Activated naive CD4-positive, alpha-beta T cell treated with anti-CD3 and anti-CD28 coated beads, Interleukin-2, amount 10 ng/mL, durations not matched to agents 7 days and 5 days (primary cell): ENCODE data around the gene LOXL1.

Source experiments
- CTCF ChIA-PET: fragments of 350-600 bp; sonication (Branson Sonifier 250); formaldehyde crosslinking; loops from one replicate; lab custom pipeline; 2021; ENCODE audit warnings: antibody characterized with exemption; lab: Charles Lee
- DNase-seq: peaks from one replicate; pipeline ENCODE4 v3.0.0-alpha.2; 2020
- H3K27ac Mint-ChIP-seq: one replicate; pipeline ENCODE4 v1.8.0; 2021; ENCODE audit warnings: mild to moderate bottlenecking, moderate library complexity, mixed read lengths
- H3K27me3 Mint-ChIP-seq: one replicate; pipeline ENCODE4 v1.8.0; 2021; ENCODE audit warnings: mild to moderate bottlenecking, mixed read lengths
- H3K36me3 Mint-ChIP-seq: one replicate; pipeline ENCODE4 v1.8.0; 2021; ENCODE audit warnings: mixed read lengths
- H3K4me1 Mint-ChIP-seq: one replicate; pipeline ENCODE4 v1.8.0; 2021; ENCODE audit warnings: mixed read lengths
- H3K4me3 Mint-ChIP-seq: one replicate; pipeline ENCODE4 v1.8.0; 2021; ENCODE audit warnings: mild to moderate bottlenecking, moderate library complexity, mixed read lengths
- H3K9me3 Mint-ChIP-seq: one replicate; pipeline ENCODE4 v1.8.0; 2021; ENCODE audit warnings: mixed read lengths

Gene LOXL1

GRCh38 chr15:73981761-73982221 lies 55.5 kb downstream of the LOXL1 start:
- no peaks in the 10 kb centered on the region for H3K9me3 Mint-ChIP-seq
- H3K4me3 Mint-ChIP-seq, result no peak overlapping the region
- no peak for DNase-seq
- peaks cover 49% of the 10 kb centered on the region for H3K4me1 Mint-ChIP-seq
- H3K27ac Mint-ChIP-seq, result peak overlapping the region; percentile 81
- peaks cover 8% of the 10 kb centered on the region for H3K27me3 Mint-ChIP-seq
- H3K36me3 Mint-ChIP-seq, result no peaks in the 10 kb centered on the region
- CTCF ChIA-PET, result interaction anchor here (1.0 to 3.0 kb wide), 6 partner anchors 8 to 13 kb away, joined by 3 to 21 read pairs (median 4); partner anchors contain the start of genes PML and STOML1

GRCh38 chr15:73982222-73982962 lies 56.1 kb downstream of the LOXL1 start:
- Mint-ChIP-seq H3K4me3 (no peak overlapping the region), H3K27me3 (peaks cover 8% of the 10 kb centered on the region), H3K27ac (peak overlapping the region; percentile 81), H3K9me3 (no peaks in the 10 kb centered on the region), H3K4me1 (peaks cover 49% of the 10 kb centered on the region), H3K36me3 (no peaks in the 10 kb centered on the region)
- CTCF ChIA-PET, result interaction anchor here (0.8 to 3.0 kb wide), 7 partner anchors 7 to 12 kb away, joined by 3 to 21 read pairs (median 5); partner anchors contain the start of genes PML and STOML1
- DNase-seq, result peak; percentile 46

- H3K36me3 Mint-ChIP-seq, result no peaks in the 10 kb centered on the region
- H3K4me1 Mint-ChIP-seq, result peaks cover 49% of the 10 kb centered on the region
- no peak overlapping the region for H3K4me3 Mint-ChIP-seq
- H3K27ac Mint-ChIP-seq, result peak overlapping the region; percentile 81
- DNase-seq, result no peak
- no peaks in the 10 kb centered on the region for H3K9me3 Mint-ChIP-seq
- peaks cover 7% of the 10 kb centered on the region for H3K27me3 Mint-ChIP-seq
- CTCF ChIA-PET, result interaction anchor here (0.8 to 3.0 kb wide), 4 partner anchors 10 to 71 kb away, joined by 3 to 21 read pairs (median 11); partner anchors contain the start of genes PML and STOML1
These were observed 57.0 kb downstream of the LOXL1 start for GRCh38 chr15:73983211-73983727.

- Mint-ChIP-seq H3K4me3 (no peak overlapping the region), H3K4me1 (peaks cover 49% of the 10 kb centered on the region), H3K27ac (peak overlapping the region; percentile 40), H3K27me3 (peaks cover 4% of the 10 kb centered on the region), H3K9me3 (no peaks in the 10 kb centered on the region), H3K36me3 (no peaks in the 10 kb centered on the region)
- CTCF ChIA-PET, result interaction anchor here (1.0 to 3.0 kb wide), 3 partner anchors 10 to 70 kb away, joined by 7 to 21 read pairs (median 15); partner anchors contain the start of genes PML and STOML1
- no peak for DNase-seq
These were observed 57.5 kb downstream of the LOXL1 start for GRCh38 chr15:73983773-73984172.

GRCh38 chr15:73984208-73984979 lies 58.1 kb downstream of the LOXL1 start:
- CTCF ChIA-PET, result interaction anchor here (0.6 to 7.8 kb wide), 5 partner anchors 9 to 70 kb away, joined by 3 to 45 read pairs (median 15); partner anchors contain the start of genes PML and STOML1

GRCh38 chr15:73985101-73985873 lies 59.0 kb downstream of the LOXL1 start:
- DNase-seq, result no peak
- Mint-ChIP-seq H3K9me3 (no peaks in the 10 kb centered on the region), H3K27me3 (no peaks in the 10 kb centered on the region), H3K4me3 (no peak overlapping the region), H3K4me1 (peaks cover 54% of the 10 kb centered on the region), H3K27ac (peak overlapping the region; percentile 3), H3K36me3 (no peaks in the 10 kb centered on the region)
- CTCF ChIA-PET, result interaction anchor here (0.6 to 7.8 kb wide), 2 partner anchors 11 to 20 kb away, joined by 3 to 45 read pairs; no protein-coding TSS in a partner anchor

More at GRCh38 chr15:73984208-73984979, 58.1 kb downstream of the LOXL1 start:
- Mint-ChIP-seq H3K27ac (peak overlapping the region; percentile 3), H3K27me3 (no peaks in the 10 kb centered on the region), H3K4me3 (no peak overlapping the region), H3K9me3 (no peaks in the 10 kb centered on the region), H3K36me3 (no peaks in the 10 kb centered on the region), H3K4me1 (peaks cover 54% of the 10 kb centered on the region)
- no peak for DNase-seq

- no peaks in the 10 kb centered on the region for H3K9me3 Mint-ChIP-seq
- H3K4me3 Mint-ChIP-seq, result no peak overlapping the region
- no peaks in the 10 kb centered on the region for H3K36me3 Mint-ChIP-seq
- H3K27ac Mint-ChIP-seq, result peak overlapping the region; percentile 43
- peaks cover 53% of the 10 kb centered on the region for H3K4me1 Mint-ChIP-seq
- CTCF ChIA-PET, result interaction anchor here (7.8 kb wide), 1 partner anchor 12 kb away, joined by 45 read pairs; no protein-coding TSS in a partner anchor
- no peaks in the 10 kb centered on the region for H3K27me3 Mint-ChIP-seq
- DNase-seq, result no peak
These were observed 60.0 kb downstream of the LOXL1 start for GRCh38 chr15:73986055-73986775.

- H3K27ac Mint-ChIP-seq, result no peak overlapping the region
- no peak overlapping the region for H3K4me3 Mint-ChIP-seq
- H3K27me3 Mint-ChIP-seq, result no peaks in the 10 kb centered on the region
- no peak for DNase-seq
- no peaks in the 10 kb centered on the region for H3K36me3 Mint-ChIP-seq
- H3K9me3 Mint-ChIP-seq, result no peaks in the 10 kb centered on the region
- peaks cover 54% of the 10 kb centered on the region for H3K4me1 Mint-ChIP-seq
- CTCF ChIA-PET, result interaction anchor here (7.8 kb wide), 1 partner anchor 12 kb away, joined by 45 read pairs; no protein-coding TSS in a partner anchor
These were observed 60.5 kb downstream of the LOXL1 start for GRCh38 chr15:73986776-73987056.

GRCh38 chr15:73987250-73987649 lies 61.0 kb downstream of the LOXL1 start:
- no peak overlapping the region for H3K27ac Mint-ChIP-seq
- no peaks in the 10 kb centered on the region for H3K9me3 Mint-ChIP-seq
- CTCF ChIA-PET, result interaction anchor here (7.8 kb wide), 1 partner anchor 13 kb away, joined by 45 read pairs; no protein-coding TSS in a partner anchor
- no peaks in the 10 kb centered on the region for H3K27me3 Mint-ChIP-seq
- peaks cover 49% of the 10 kb centered on the region for H3K4me1 Mint-ChIP-seq
- no peak overlapping the region for H3K4me3 Mint-ChIP-seq
- DNase-seq, result no peak
- H3K36me3 Mint-ChIP-seq, result no peaks in the 10 kb centered on the region

GRCh38 chr15:73987681-73988444 lies 61.6 kb downstream of the LOXL1 start:
- H3K4me3 Mint-ChIP-seq, result no peak overlapping the region
- H3K27ac Mint-ChIP-seq, result no peak overlapping the region
- peaks cover 49% of the 10 kb centered on the region for H3K4me1 Mint-ChIP-seq
- no peaks in the 10 kb centered on the region for H3K36me3 Mint-ChIP-seq
- H3K9me3 Mint-ChIP-seq, result no peaks in the 10 kb centered on the region
- H3K27me3 Mint-ChIP-seq, result no peaks in the 10 kb centered on the region
- no peak for DNase-seq
- CTCF ChIA-PET, result interaction anchor here (0.6 to 7.8 kb wide), 2 partner anchors 14 to 1939 kb away, joined by 3 to 45 read pairs; no protein-coding TSS in a partner anchor

- CTCF ChIA-PET, result interaction anchor here (0.6 to 7.8 kb wide), 3 partner anchors 14 to 1939 kb away, joined by 3 to 45 read pairs (median 3); no protein-coding TSS in a partner anchor
These were observed 62.2 kb downstream of the LOXL1 start for GRCh38 chr15:73988445-73988969.

More at GRCh38 chr15:73988445-73988969, 62.2 kb downstream of the LOXL1 start:
- no peaks in the 10 kb centered on the region for H3K9me3 Mint-ChIP-seq
- no peaks in the 10 kb centered on the region for H3K27me3 Mint-ChIP-seq
- H3K27ac Mint-ChIP-seq, result no peak overlapping the region
- no peaks in the 10 kb centered on the region for H3K36me3 Mint-ChIP-seq
- H3K4me1 Mint-ChIP-seq, result peaks cover 50% of the 10 kb centered on the region
- no peak for DNase-seq
- no peak overlapping the region for H3K4me3 Mint-ChIP-seq
